ENCODE data around the gene ASPG.

DNA sequence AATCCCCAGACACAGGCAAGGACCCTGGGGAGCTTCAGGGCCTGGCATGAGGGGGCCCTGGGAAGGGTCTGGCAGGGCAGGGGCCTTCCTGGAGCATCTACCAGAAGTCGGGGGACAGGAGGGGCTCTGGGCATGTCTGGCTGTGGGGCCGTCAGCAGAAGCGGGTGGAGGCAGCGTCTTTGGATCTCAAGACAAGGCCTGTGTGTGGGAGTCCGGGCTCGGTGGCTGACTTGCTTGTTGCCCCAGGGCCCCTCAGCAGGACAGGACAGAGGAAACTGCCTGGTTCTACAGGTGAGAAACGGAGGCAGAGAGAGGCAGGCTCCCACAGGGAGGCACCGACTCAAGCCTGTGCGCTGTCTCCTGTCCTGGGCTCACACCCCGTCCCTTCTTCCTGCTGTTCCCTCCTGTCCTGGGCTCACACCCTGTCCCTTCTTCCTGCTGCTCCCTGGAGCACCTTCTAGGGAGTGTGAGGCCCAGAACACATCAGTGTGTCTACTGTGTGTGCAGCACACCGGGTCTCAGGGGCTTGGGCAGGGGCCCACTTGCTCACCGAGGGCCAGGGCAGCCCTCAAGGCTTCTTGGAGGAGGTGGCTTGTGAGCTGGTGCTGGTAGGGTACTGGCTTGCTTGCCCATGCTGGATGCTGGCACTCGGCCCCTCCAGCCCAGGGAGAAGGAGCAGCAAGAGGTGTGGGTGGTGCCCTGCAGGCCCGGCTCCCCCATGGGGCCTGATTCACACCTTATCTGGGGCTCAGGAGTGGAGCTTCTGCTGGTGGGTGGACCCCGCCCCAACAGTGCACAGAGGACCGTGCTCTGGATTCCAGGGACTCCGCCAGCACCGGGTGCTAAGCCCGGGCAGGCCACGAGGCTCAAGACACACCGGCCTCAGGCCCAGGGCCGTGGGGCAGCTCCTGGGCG is 14.9 kb downstream of the ASPG start:
- TF ChIP-seq, protein P1, sequence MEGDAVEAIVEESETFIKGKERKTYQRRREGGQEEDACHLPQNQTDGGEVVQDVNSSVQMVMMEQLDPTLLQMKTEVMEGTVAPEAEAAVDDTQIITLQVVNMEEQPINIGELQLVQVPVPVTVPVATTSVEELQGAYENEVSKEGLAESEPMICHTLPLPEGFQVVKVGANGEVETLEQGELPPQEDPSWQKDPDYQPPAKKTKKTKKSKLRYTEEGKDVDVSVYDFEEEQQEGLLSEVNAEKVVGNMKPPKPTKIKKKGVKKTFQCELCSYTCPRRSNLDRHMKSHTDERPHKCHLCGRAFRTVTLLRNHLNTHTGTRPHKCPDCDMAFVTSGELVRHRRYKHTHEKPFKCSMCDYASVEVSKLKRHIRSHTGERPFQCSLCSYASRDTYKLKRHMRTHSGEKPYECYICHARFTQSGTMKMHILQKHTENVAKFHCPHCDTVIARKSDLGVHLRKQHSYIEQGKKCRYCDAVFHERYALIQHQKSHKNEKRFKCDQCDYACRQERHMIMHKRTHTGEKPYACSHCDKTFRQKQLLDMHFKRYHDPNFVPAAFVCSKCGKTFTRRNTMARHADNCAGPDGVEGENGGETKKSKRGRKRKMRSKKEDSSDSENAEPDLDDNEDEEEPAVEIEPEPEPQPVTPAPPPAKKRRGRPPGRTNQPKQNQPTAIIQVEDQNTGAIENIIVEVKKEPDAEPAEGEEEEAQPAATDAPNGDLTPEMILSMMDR (conservative IDR thresholded peaks at IDR 0.05; ENCODE audit: low read depth, low read length): no peak
- no peak for TF ChIP-seq EZH2phosphoT487 (IDR thresholded peaks at IDR 0.05; ENCODE audit: borderline replicate concordance, low read length)
- TF ChIP-seq EZH2 (IDR thresholded peaks at IDR 0.05; ENCODE audit: low read length, unreplicated experiment): no peak

All from PC-3 (cell line).